HG03571 (cell line): ENCODE measurements around the gene NUDC.

Experiments used
- ATAC-seq: cut with Tn5 transposase; IDR thresholded peaks from one replicate; pipeline ENCODE4 v1.9.1; 2021; ENCODE audit not compliant: unreplicated experiment

Gene NUDC

GRCh38 chr1:26950602-26951001 is 29.1 kb downstream of the NUDC start:
- no peak for ATAC-seq

GRCh38 chr1:26951216-26951615 is 29.7 kb downstream of the NUDC start:
- no peak for ATAC-seq

GRCh38 chr1:26951821-26952497 is 30.4 kb downstream of the NUDC start:
- no peak for ATAC-seq

- ATAC-seq: no peak
Measured at GRCh38 chr1:26953374-26953773, 31.8 kb downstream of the NUDC start.

- ATAC-seq: no peak
Measured at GRCh38 chr1:26956321-26956720, 34.8 kb downstream of the NUDC start.

GRCh38 chr1:26957306-26957705 is 35.8 kb downstream of the NUDC start:
- ATAC-seq: no peak

- ATAC-seq: no peak
Measured at GRCh38 chr1:26959270-26959669, 37.7 kb downstream of the NUDC start.

GRCh38 chr1:26959722-26960624 is 38.4 kb downstream of the NUDC start, which contains the start of gene KDF1:
KDF1 (minus strand) TSS chr1:26960468; CDS start chr1:26952380, 8,088 bp downstream.
- no peak for ATAC-seq

GRCh38 chr1:26960625-26960966 is 39.1 kb downstream of the NUDC start:
- no peak for ATAC-seq

- no peak for ATAC-seq
Measured at GRCh38 chr1:26961826-26962225, 40.3 kb downstream of the NUDC start.

- ATAC-seq: no peak
Measured at GRCh38 chr1:26965213-26965612, 43.7 kb downstream of the NUDC start.

GRCh38 chr1:26965628-26966027 is 44.1 kb downstream of the NUDC start:
- ATAC-seq: no peak

- ATAC-seq: no peak
Measured at GRCh38 chr1:26970810-26971209, 49.3 kb downstream of the NUDC start.

- no peak for ATAC-seq
Measured at GRCh38 chr1:26971590-26971989, 50.0 kb downstream of the NUDC start.

GRCh38 chr1:26972390-26972789 is 50.8 kb downstream of the NUDC start:
- ATAC-seq: no peak

- no peak for ATAC-seq
Measured at GRCh38 chr1:26972821-26973220, 51.3 kb downstream of the NUDC start.

GRCh38 chr1:26976621-26977510 is 55.3 kb downstream of the NUDC start:
- no peak for ATAC-seq

- ATAC-seq: no peak
Measured at GRCh38 chr1:26978901-26979300, 57.4 kb downstream of the NUDC start.

GRCh38 chr1:26981146-26981846 is 59.8 kb downstream of the NUDC start:
- ATAC-seq: no peak

- no peak for ATAC-seq
Measured at GRCh38 chr1:26983863-26984262, 62.3 kb downstream of the NUDC start.

GRCh38 chr1:26984291-26984690 is 62.7 kb downstream of the NUDC start:
- no peak for ATAC-seq
